Ishikawa (cell line): ENCODE data around the gene RPL14.

Experiments
- CEBPB ChIP-seq: IDR thresholded peaks from 2 replicates; pipeline ENCODE4 v1.6.1; 2012
- CREB1 ChIP-seq: IDR thresholded peaks from 2 replicates; pipeline ENCODE4 v1.6.1; 2012; ENCODE audit warnings: low read depth
- EP300 ChIP-seq: IDR thresholded peaks from 2 replicates; pipeline ENCODE4 v1.6.1; 2012; ENCODE audit warnings: borderline replicate concordance
- NFIC ChIP-seq: IDR thresholded peaks from 2 replicates; pipeline ENCODE4 v1.6.1; 2012
- RAD21 ChIP-seq: IDR thresholded peaks from 2 replicates; pipeline ENCODE4 v1.6.1; 2012; ENCODE audit warnings: low read depth
- TAF1 ChIP-seq: IDR thresholded peaks from 2 replicates; pipeline ENCODE4 v1.6.1; 2012; ENCODE audit warnings: low read depth, mild to moderate bottlenecking
- TCF12 ChIP-seq: IDR thresholded peaks from 2 replicates; pipeline ENCODE4 v1.6.1; 2012; ENCODE audit warnings: low read depth
- YY1 ChIP-seq: IDR thresholded peaks from 2 replicates; pipeline ENCODE4 v1.6.1; 2012; ENCODE audit warnings: low read depth
- ZBTB7A ChIP-seq: IDR thresholded peaks from 2 replicates; pipeline ENCODE4 v1.6.1; 2012; ENCODE audit warnings: low read depth
- TF ChIP-seq, protein P1 (sequence below): IDR thresholded peaks from 2 replicates; pipeline ENCODE4 v1.6.1; 2012; ENCODE audit warnings: low read depth, mild to moderate bottlenecking
- TF ChIP-seq, protein P2 (sequence below): IDR thresholded peaks from 2 replicates; pipeline ENCODE4 v1.6.1; 2012

DNA sequence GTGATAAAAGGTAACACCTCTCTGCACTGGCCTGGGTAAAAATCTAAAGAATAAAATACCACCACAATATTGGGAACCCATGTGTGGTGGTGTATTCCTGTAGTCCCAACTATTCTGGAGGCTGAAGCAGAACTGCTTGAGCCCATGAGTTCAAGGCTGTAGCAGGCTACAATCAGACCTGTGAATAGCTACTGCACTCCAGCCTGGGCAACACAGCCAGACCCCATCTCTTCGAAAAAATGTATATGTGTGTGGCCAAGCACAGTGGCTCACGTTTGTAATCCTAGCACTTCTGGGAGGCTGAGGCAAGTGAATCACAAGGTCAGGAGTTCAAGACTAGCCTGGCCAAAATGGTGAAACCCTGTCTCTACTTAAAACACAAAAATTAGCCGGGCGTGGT, 1.8 kb upstream of the RPL14 start:
- TF ChIP-seq ZBTB7A: no peak
- TF ChIP-seq EP300: no peak
- TF ChIP-seq RAD21: no peak
- no peak for TF ChIP-seq CREB1
- no peak for TF ChIP-seq TAF1
- TF ChIP-seq, protein P1, sequence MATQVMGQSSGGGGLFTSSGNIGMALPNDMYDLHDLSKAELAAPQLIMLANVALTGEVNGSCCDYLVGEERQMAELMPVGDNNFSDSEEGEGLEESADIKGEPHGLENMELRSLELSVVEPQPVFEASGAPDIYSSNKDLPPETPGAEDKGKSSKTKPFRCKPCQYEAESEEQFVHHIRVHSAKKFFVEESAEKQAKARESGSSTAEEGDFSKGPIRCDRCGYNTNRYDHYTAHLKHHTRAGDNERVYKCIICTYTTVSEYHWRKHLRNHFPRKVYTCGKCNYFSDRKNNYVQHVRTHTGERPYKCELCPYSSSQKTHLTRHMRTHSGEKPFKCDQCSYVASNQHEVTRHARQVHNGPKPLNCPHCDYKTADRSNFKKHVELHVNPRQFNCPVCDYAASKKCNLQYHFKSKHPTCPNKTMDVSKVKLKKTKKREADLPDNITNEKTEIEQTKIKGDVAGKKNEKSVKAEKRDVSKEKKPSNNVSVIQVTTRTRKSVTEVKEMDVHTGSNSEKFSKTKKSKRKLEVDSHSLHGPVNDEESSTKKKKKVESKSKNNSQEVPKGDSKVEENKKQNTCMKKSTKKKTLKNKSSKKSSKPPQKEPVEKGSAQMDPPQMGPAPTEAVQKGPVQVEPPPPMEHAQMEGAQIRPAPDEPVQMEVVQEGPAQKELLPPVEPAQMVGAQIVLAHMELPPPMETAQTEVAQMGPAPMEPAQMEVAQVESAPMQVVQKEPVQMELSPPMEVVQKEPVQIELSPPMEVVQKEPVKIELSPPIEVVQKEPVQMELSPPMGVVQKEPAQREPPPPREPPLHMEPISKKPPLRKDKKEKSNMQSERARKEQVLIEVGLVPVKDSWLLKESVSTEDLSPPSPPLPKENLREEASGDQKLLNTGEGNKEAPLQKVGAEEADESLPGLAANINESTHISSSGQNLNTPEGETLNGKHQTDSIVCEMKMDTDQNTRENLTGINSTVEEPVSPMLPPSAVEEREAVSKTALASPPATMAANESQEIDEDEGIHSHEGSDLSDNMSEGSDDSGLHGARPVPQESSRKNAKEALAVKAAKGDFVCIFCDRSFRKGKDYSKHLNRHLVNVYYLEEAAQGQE: no peak
- TF ChIP-seq YY1: no peak
- no peak for TF ChIP-seq NFIC
- TF ChIP-seq, protein P2, sequence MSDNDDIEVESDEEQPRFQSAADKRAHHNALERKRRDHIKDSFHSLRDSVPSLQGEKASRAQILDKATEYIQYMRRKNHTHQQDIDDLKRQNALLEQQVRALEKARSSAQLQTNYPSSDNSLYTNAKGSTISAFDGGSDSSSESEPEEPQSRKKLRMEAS: no peak
- no peak for TF ChIP-seq TCF12
- TF ChIP-seq CEBPB: no peak
